ENCODE results near the gene ABCC1.

Gene ABCC1

GRCh38 chr16:15952265-15952711 is 2.9 kb downstream of the ABCC1 start:
- Histone ChIP-seq H3K27me3 (ENCODE audit: low read depth, low read length) (no peaks in the 10 kb centered on the region), H3K9me3 (ENCODE audit: insufficient read depth, low read length) (no peaks in the 10 kb centered on the region), H2AFZ (ENCODE audit: low read depth, low read length) (no peak overlapping the region), H3K79me2 (ENCODE audit: low read length) (peaks cover 81% of the 10 kb centered on the region), H3K9ac (ENCODE audit: low read length) (no peak overlapping the region), H4K20me1 (ENCODE audit: insufficient read depth, low read length) (peaks cover 64% of the 10 kb centered on the region), H3K27ac (ENCODE audit: low read length) (no peak overlapping the region), H3K4me2 (ENCODE audit: low read length) (peak overlapping the region; percentile 86; the same call in 1 of the 2 replicates), H3K4me3 (ENCODE audit: low read length) (no peak overlapping the region), H3K36me3 (replicated peaks; ENCODE audit: low read depth, low read length) (peaks cover 18% of the 10 kb centered on the region), H3K4me1 (ENCODE audit: low read length) (peaks cover 31% of the 10 kb centered on the region)
- TF ChIP-seq EZH2phosphoT487 (IDR thresholded peaks at IDR 0.05; ENCODE audit: low read depth) (no peak), CTCF (IDR thresholded peaks at IDR 0.05; ENCODE audit: low read depth, low read length) (no peak)

GRCh38 chr16:15953477-15953876 is 4.1 kb downstream of the ABCC1 start:
- Histone ChIP-seq H3K27me3 (ENCODE audit: low read depth, low read length) (no peaks in the 10 kb centered on the region), H3K4me3 (ENCODE audit: low read length) (no peak overlapping the region), H3K4me2 (ENCODE audit: low read length) (no peak overlapping the region), H3K36me3 (replicated peaks; ENCODE audit: low read depth, low read length) (peaks cover 18% of the 10 kb centered on the region), H3K27ac (ENCODE audit: low read length) (no peak overlapping the region), H2AFZ (ENCODE audit: low read depth, low read length) (no peak overlapping the region), H3K79me2 (ENCODE audit: low read length) (peaks cover 90% of the 10 kb centered on the region), H3K4me1 (ENCODE audit: low read length) (peaks cover 25% of the 10 kb centered on the region), H3K9ac (ENCODE audit: low read length) (no peak overlapping the region), H3K9me3 (ENCODE audit: insufficient read depth, low read length) (no peaks in the 10 kb centered on the region), H4K20me1 (ENCODE audit: insufficient read depth, low read length) (peaks cover 76% of the 10 kb centered on the region)
- TF ChIP-seq EZH2phosphoT487 (IDR thresholded peaks at IDR 0.05; ENCODE audit: low read depth), result no peak

GRCh38 chr16:15953929-15954813 is 4.8 kb downstream of the ABCC1 start:
- peaks cover 18% of the 10 kb centered on the region for H3K4me1 ChIP-seq (ENCODE audit: low read length)
- no peak overlapping the region for H3K4me3 ChIP-seq (ENCODE audit: low read length)
- no peaks in the 10 kb centered on the region for H3K27me3 ChIP-seq (ENCODE audit: low read depth, low read length)
- peaks cover 97% of the 10 kb centered on the region for H3K79me2 ChIP-seq (ENCODE audit: low read length)
- H3K4me2 ChIP-seq (ENCODE audit: low read length), result no peak overlapping the region
- no peak overlapping the region for H3K9ac ChIP-seq (ENCODE audit: low read length)
- no peak overlapping the region for H2AFZ ChIP-seq (ENCODE audit: low read depth, low read length)
- TF ChIP-seq EZH2phosphoT487 (IDR thresholded peaks at IDR 0.05; ENCODE audit: low read depth) (no peak), CTCF (IDR thresholded peaks at IDR 0.05; ENCODE audit: low read depth, low read length) (no peak)
- H3K27ac ChIP-seq (ENCODE audit: low read length), result no peak overlapping the region
- peaks cover 18% of the 10 kb centered on the region for H3K36me3 ChIP-seq (replicated peaks; ENCODE audit: low read depth, low read length)
- peaks cover 82% of the 10 kb centered on the region for H4K20me1 ChIP-seq (ENCODE audit: insufficient read depth, low read length)
- H3K9me3 ChIP-seq (ENCODE audit: insufficient read depth, low read length), result no peaks in the 10 kb centered on the region

GRCh38 chr16:15954814-15955151 is 5.4 kb downstream of the ABCC1 start:
- no peaks in the 10 kb centered on the region for H3K9me3 ChIP-seq (ENCODE audit: insufficient read depth, low read length)
- peaks cover 19% of the 10 kb centered on the region for H3K36me3 ChIP-seq (replicated peaks; ENCODE audit: low read depth, low read length)
- no peak overlapping the region for H3K4me2 ChIP-seq (ENCODE audit: low read length)
- H3K4me1 ChIP-seq (ENCODE audit: low read length), result peaks cover 18% of the 10 kb centered on the region
- TF ChIP-seq CTCF (IDR thresholded peaks at IDR 0.05; ENCODE audit: low read depth, low read length) (no peak), EZH2phosphoT487 (IDR thresholded peaks at IDR 0.05; ENCODE audit: low read depth) (no peak)
- H3K27me3 ChIP-seq (ENCODE audit: low read depth, low read length), result no peaks in the 10 kb centered on the region
- no peak overlapping the region for H3K4me3 ChIP-seq (ENCODE audit: low read length)
- no peak overlapping the region for H2AFZ ChIP-seq (ENCODE audit: low read depth, low read length)
- peaks cover 89% of the 10 kb centered on the region for H4K20me1 ChIP-seq (ENCODE audit: insufficient read depth, low read length)
- H3K79me2 ChIP-seq (ENCODE audit: low read length), result peaks cover 100% of the 10 kb centered on the region
- H3K27ac ChIP-seq (ENCODE audit: low read length), result no peak overlapping the region
- no peak overlapping the region for H3K9ac ChIP-seq (ENCODE audit: low read length)
